ENCODE results near the gene CAVIN3. TPM values are rescaled to one million over a fixed set of nuclear protein-coding genes. Genes with fewer than 3 reads are reported as not detected.
A peak's percentile ranks its signal among the peaks of the same experiment; 100 is the strongest.

Gene CAVIN3
- polyA plus RNA-seq (2014; cell fraction: cytosol; rRNA removed), result not detected in 2 replicates
- polyA plus RNA-seq (2014; cell fraction: nucleus; rRNA removed), result not detected in 2 replicates

- DNase-seq (ENCODE audit: low spot score), result no peak
Observed at GRCh38 chr11:6320411-6321155, at the start of gene CAVIN3. CAVIN3 (minus strand) TSS chr11:6320501; CDS start chr11:6320476, 25 bp downstream.

DNA sequence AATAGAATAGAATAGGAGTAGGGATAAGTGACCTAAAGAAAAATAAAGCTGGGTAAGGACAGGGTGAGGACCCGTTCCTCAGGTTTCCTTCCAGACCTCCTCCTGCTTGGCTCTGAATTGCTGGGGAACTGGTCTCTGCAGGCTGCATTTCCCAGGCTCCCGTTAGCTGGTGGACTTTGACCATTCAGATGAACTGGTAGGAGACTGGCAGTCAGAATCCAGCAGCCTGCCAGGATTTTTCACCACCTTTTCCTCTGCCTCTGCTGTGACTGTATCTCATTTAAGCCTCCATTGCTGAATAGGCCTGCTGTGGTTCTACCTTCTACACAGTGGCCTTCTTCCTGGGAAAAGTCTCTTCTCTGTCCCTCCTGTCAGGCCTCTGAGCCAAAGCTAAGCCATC lies 45.4 kb upstream of the CAVIN3 start:
- DNase-seq (ENCODE audit: low spot score), result no peak

GRCh38 chr11:6362873-6363678 lies 42.8 kb upstream of the CAVIN3 start:
- peak; percentile 78 for DNase-seq (ENCODE audit: low spot score)

DNA sequence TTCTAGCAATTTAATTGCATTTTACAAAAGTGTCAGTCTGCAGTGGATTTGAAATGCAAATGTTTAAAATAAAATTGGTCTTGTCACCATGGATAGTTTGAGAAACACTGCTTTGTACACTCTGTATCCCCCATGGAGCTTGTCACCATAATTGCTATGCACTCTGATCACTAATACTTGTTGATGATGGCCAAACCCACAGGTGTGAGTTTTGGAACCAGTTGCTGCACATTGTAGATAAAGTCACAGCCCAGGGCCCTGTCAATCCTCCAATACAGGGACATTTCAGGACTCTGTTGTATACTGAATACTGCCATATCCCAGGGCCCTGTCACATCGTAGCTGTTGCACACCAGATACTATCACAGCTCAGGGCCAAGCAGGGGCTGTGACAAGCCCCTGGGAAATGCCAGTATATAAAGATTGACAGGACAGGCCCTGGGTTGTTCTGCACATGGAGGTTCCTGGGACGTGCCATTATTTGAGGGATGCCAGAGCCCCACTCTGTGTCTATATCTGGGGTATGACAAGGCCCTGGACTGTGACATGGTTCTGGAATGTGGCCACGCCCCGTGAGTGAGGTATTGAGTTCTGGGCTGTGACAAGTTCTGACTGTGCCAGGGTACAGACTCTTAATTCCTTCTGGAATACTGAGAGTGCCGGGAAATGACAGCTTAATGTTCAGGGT lies 42.0 kb upstream of the CAVIN3 start:
- no peak for DNase-seq (ENCODE audit: low spot score)

DNA sequence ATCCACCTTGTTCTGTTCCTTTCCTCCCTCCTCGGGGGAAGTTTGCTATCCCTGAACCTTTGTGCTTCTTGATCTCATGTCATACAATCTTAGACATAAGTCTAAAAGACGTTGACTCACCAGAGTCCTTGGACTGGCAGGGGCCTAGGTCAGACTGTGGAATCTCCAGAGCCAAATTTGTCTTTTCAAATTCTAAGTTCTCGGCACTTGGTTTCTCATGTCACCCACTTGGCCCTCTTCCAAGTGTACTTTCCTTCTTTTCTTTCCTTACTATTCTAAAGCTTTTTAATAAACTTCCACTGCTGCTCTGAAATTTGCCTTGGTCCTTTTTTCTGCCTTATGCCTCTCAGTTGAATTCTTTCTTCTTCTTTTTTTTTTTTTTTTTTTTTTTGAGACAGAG lies 39.9 kb upstream of the CAVIN3 start:
- no peak for DNase-seq (ENCODE audit: low spot score)

GRCh38 chr11:6357222-6357621 lies 36.9 kb upstream of the CAVIN3 start:
- DNase-seq (ENCODE audit: low spot score), result no peak

- no peak for DNase-seq (ENCODE audit: low spot score)
Observed at GRCh38 chr11:6356503-6357055, 36.3 kb upstream of the CAVIN3 start.

GRCh38 chr11:6354651-6355485 lies 34.6 kb upstream of the CAVIN3 start:
- no peak for DNase-seq (ENCODE audit: low spot score)

DNA sequence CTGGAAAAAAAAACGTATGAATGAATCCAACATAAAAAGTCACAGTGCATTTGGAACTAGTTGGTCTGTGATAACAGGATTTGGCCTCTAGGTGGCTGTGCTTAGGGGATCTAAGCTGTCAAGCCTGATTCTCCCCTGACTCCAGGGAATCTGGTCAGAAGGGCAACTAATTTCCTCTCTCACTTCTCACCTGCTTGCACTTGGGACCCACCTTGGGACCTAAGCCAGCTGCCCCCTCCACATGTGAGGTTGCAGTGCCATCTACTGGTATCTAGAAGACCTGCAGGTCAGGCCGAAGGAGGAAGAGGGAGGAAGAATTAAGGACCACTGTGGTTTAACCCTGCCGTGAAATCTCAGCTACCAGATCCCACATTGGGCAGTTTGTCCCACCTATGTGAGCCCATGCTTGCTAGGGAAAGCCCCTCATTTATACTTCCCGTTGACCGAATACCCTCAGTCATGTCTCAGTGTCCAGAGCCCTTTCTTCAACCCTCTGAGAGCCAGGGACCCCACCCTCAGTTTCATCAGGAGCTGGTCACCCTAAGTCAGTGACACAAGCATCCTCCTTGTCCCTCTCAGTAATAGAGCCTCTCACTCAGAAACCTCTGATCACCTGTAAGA lies 33.2 kb upstream of the CAVIN3 start:
- peak; percentile 78 for DNase-seq (ENCODE audit: low spot score)

DNA sequence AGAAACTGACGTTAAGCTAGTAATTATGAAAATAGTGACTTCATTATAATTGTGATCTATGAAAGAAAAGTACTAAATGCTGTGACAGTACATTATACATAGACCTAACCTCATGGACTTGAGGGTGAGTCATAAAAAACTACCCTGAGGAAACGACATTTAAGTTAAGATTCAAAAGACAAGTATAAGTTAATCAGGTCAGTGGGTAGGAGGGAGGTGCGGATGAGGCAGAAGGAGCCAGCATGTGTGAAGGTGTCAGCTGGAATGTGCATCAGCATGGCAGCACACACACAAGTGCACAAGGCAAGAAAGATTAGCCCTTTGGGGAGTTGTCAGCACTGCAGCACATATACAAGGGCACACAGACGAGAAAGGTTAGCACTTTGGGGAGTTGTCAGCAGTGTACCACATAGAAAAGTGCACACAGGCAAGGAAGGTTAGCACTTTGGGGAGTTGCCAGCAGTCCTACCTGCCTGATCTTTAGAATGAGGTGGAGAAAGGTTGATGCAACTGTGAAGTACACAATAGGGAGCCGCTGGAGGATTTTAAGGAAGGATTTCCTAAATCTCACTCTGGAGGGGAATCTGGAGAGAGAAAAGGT lies 31.6 kb upstream of the CAVIN3 start:
- DNase-seq (ENCODE audit: low spot score), result no peak

DNA sequence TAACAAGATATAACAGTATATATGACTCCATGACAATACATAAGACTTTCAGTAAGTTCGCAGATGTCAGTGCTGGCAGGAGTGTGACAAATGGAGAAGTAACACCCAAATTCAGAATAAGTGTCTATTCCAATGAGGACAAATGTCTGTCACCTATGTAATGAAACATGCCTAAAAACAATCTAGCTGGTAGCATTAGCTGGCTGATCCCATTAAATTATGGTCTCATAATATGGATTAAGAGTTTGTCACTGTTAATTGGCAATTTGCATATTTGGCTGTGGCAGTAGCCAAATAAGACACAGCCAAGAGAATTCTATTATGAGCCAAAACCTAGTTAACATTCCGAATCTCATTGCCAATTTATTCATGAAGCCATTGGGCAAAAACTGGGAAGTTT lies 30.2 kb upstream of the CAVIN3 start:
- no peak for DNase-seq (ENCODE audit: low spot score)

DNA sequence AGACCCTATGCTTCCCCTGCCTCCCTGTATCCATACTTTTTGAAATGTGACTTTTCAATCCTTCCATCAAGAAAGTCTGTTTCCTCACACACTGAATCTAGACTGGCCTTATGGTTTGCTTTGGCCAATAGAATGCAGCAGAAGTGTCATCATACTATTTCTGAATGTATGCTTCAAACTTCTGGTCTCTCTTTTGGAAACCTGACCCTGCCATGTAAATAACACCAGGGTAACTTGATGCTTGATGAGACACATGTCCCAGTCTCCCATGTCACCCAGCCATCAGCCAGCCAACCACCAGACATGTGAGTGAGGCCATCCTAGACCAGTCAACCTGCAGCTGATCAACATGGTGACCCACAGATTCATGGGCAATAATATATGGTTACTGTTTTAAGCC lies 29.7 kb upstream of the CAVIN3 start:
- DNase-seq (ENCODE audit: low spot score), result no peak

GRCh38 chr11:6345366-6345765 lies 25.1 kb upstream of the CAVIN3 start:
- DNase-seq (ENCODE audit: low spot score), result no peak

DNA sequence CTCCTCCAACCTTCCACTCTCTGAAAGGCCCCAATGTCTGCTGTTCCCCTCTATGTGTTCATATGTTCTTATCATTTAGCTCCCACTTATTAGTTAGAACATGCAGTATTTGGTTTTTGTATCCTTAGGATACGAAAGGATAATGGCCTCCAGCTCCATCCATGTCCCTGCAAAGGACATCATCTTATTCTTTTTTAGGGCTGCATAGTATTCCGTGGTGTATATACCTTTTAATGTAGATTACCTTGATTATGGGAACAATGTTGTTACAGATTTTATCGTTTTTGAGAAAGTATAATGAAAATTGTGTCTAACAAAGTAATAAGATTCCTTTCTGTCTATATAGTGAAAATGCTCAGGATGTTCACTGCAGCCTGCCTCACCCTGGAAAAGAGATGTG lies 16.0 kb upstream of the CAVIN3 start:
- no peak for DNase-seq (ENCODE audit: low spot score)

DNA sequence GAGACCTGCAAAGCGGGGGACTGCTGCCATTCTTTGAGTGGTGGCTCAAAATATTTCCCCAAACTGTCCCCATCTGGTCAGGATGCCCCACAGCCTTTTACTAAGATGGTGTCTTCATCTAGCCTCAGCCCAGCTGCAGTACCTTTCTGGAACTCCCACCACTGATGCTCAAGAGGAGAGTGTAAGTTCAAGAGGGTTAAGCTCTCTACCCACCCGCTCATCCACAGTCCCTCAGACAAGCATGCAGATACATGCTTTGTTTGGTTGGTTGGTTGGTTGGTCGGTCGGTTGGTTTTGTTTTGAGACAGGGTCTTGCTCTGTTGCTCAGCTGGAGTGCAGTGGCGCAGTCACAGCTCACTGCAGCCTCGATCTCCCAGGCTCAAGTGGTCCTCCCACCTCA lies 14.5 kb upstream of the CAVIN3 start:
- DNase-seq (ENCODE audit: low spot score), result no peak

- DNase-seq (ENCODE audit: low spot score), result peak; percentile 68
Observed at GRCh38 chr11:6333095-6333494, 12.8 kb upstream of the CAVIN3 start.

DNA sequence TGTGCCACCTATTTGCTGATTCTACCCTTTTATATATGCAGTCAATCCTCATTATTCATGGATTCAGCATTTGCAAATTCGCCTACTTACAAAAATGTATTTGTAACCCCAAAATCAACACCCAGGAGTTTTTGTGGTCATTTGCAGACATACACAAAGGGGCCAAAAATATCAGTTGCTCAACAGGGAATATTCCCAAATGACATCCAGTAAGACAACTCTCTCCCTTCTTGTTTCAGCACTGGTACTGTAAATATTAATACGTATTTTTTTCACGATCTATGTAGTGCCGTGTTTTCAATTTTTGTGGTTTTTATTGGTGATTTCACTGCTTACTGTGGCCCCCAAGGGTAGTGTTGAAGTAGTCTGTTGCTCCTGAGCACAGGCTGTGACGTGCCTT lies 11.8 kb upstream of the CAVIN3 start:
- no peak for DNase-seq (ENCODE audit: low spot score)

GRCh38 chr11:6328321-6328720 lies 8.0 kb upstream of the CAVIN3 start:
- DNase-seq (ENCODE audit: low spot score), result no peak

DNA sequence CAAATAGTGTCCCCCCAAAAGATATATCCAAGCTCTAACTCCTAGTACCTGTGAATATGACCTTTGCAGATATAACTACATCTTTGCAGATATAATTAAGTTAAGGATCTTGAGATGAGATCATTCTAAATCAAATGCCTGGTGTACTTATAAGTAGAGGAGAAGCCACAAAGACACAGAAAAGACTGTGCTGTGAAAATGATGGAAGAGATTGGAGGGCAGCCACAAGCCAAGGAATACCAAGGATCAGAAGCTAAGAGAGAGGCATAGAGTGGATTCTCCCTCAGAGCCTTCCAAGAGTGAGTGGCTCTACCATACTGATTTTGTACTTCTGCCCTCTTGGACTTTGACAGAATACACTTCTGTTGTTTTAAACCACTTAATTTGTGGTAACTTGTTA lies 7.5 kb upstream of the CAVIN3 start:
- DNase-seq (ENCODE audit: low spot score), result no peak

GRCh38 chr11:6326985-6327384 lies 6.7 kb upstream of the CAVIN3 start:
- DNase-seq (ENCODE audit: low spot score), result no peak
